Neural progenitor cell (in vitro differentiated cells): ENCODE measurements around the gene CCL4L2. TPM values are rescaled to one million over a fixed set of nuclear protein-coding genes. Genes with fewer than 3 reads are reported as not detected.
"Not testable (repeated sequence)": the region's sequence is repeated elsewhere in the genome, so short reads cannot be mapped to it uniquely, and the experiment has no call there.

Experiments used
- DNase-seq: peaks from one replicate; pipeline ENCODE4 v3.0.0-alpha.2; 2016; ENCODE audit warnings: low spot score
- H2AFZ ChIP-seq: fragments of 200-600 bp; sonication (generic); replicated peaks from 2 replicates; pipeline ENCODE4 v1.6.1; 2016; ENCODE audit warnings: antibody characterized with exemption
- H3F3A ChIP-seq: fragments of 200-600 bp; sonication (generic); 2 replicates; pipeline ENCODE4 v1.6.1; 2016; ENCODE audit warnings: antibody characterized with exemption, low read depth
- H3K27ac ChIP-seq: fragments of 200-600 bp; sonication (generic); 2 replicates; pipeline ENCODE4 v1.5.1; 2016; ENCODE audit warnings: mild to moderate bottlenecking
- H3K27me3 ChIP-seq: fragments of 200-600 bp; sonication (generic); 2 replicates; pipeline ENCODE4 v1.6.1; 2016; ENCODE audit warnings: mild to moderate bottlenecking, moderate library complexity
- H3K36me3 ChIP-seq: fragments of 200-600 bp; sonication (generic); 2 replicates; pipeline ENCODE4 v1.5.1; 2016
- H3K4me1 ChIP-seq: fragments of 200-600 bp; sonication (generic); 2 replicates; pipeline ENCODE4 v1.6.1; 2016; ENCODE audit warnings: mixed run types
- H3K4me2 ChIP-seq: fragments of 200-600 bp; sonication (generic); 2 replicates; pipeline ENCODE4 v1.6.1; 2016
- H3K4me3 ChIP-seq: fragments of 200-600 bp; sonication (generic); 2 replicates; pipeline ENCODE4 v1.5.1; 2016
- H3K79me2 ChIP-seq: fragments of 200-600 bp; sonication (generic); 2 replicates; pipeline ENCODE4 v1.6.1; 2016; ENCODE audit warnings: low read depth
- H3K9ac ChIP-seq: fragments of 200-600 bp; sonication (generic); 2 replicates; pipeline ENCODE4 v1.6.1; 2016
- H3K9me3 ChIP-seq: fragments of 200-600 bp; sonication (generic); 2 replicates; pipeline ENCODE4 v1.5.1; 2016; ENCODE audit warnings: low read depth
- H4K20me1 ChIP-seq: fragments of 200-600 bp; sonication (generic); 2 replicates; pipeline ENCODE4 v1.6.1; 2016; ENCODE audit warnings: low read depth
- H3K27ac Mint-ChIP-seq: 3 replicates; pipeline ENCODE4 v1.8.0; 2021; ENCODE audit warnings: mixed read lengths
- H3K27me3 Mint-ChIP-seq: 2 replicates; pipeline ENCODE4 v1.8.0; 2022; ENCODE audit warnings: low read depth, mild to moderate bottlenecking, inconsistent platforms, moderate library complexity, mixed read lengths; ENCODE audit not compliant: insufficient read depth
- H3K36me3 Mint-ChIP-seq: 3 replicates; pipeline ENCODE4 v1.8.0; 2021; ENCODE audit warnings: mixed read lengths
- H3K4me1 Mint-ChIP-seq: 3 replicates; pipeline ENCODE4 v1.8.0; 2021; ENCODE audit warnings: mixed read lengths
- H3K4me3 Mint-ChIP-seq: 3 replicates; pipeline ENCODE4 v1.8.0; 2021; ENCODE audit warnings: mild to moderate bottlenecking, moderate library complexity, mixed read lengths
- H3K9me3 Mint-ChIP-seq: 3 replicates; pipeline ENCODE4 v1.8.0; 2020; ENCODE audit warnings: mixed read lengths
- CTCF ChIP-seq: fragments of 200-600 bp; sonication (generic); IDR thresholded peaks from 2 replicates; pipeline ENCODE4 v1.5.1; 2017; ENCODE audit warnings: antibody characterized with exemption, mild to moderate bottlenecking
- EZH2 ChIP-seq: fragments of 200-600 bp; sonication (generic); IDR thresholded peaks from 2 replicates; pipeline ENCODE4 v1.6.1; 2017; ENCODE audit warnings: antibody characterized with exemption, mild to moderate bottlenecking, moderate library complexity
- EZH2phosphoT487 ChIP-seq: fragments of 200-600 bp; sonication (generic); IDR thresholded peaks from 2 replicates; pipeline ENCODE4 v1.6.1; 2017; ENCODE audit warnings: antibody characterized with exemption
- total RNA-seq: library from RNA; depleted of rRNA; stranded (reverse); fragments of >200 nt; gene quantifications from 2 replicates; pipeline ENCODE4 v1.2.3, GENCODE V29; 2015; ENCODE audit warnings: low replicate concordance

CCL4L2 gene
- total RNA-seq, 1 donor from 2014 or later: not detected

- DNase-seq: no peak
- Histone ChIP-seq H3K4me1 (peaks cover 5% of the 10 kb centered on the region), H3K9me3 (no peaks in the 10 kb centered on the region), H3K27me3 (peaks cover 14% of the 10 kb centered on the region), H4K20me1 (no peaks in the 10 kb centered on the region), H3K27ac (no peak overlapping the region), H3K79me2 (no peaks in the 10 kb centered on the region), H3K9ac (no peak overlapping the region), H3F3A (no peaks in the 10 kb centered on the region), H2AFZ (no peak overlapping the region), H3K36me3 (no peaks in the 10 kb centered on the region), H3K4me3 (no peak overlapping the region), H3K4me2 (no peak overlapping the region)
- Mint-ChIP-seq H3K36me3 (no peaks in the 10 kb centered on the region), H3K27ac (no peak overlapping the region), H3K9me3 (no peaks in the 10 kb centered on the region), H3K4me3 (no peak overlapping the region), H3K4me1 (peaks cover 7% of the 10 kb centered on the region), H3K27me3 (peaks cover 8% of the 10 kb centered on the region)
- TF ChIP-seq EZH2 (no peak), CTCF (no peak), EZH2phosphoT487 (no peak)
Measured at GRCh38 chr17:36193216-36193775, 17.6 kb upstream of the CCL4L2 start.

GRCh38 chr17:36194147-36194831 lies 16.6 kb upstream of the CCL4L2 start:
- H3K36me3 ChIP-seq, H2AFZ ChIP-seq, H3K9me3 Mint-ChIP-seq, H3K4me3 Mint-ChIP-seq, H3K9ac ChIP-seq, H3K27me3 Mint-ChIP-seq, H4K20me1 ChIP-seq, H3F3A ChIP-seq, H3K4me1 Mint-ChIP-seq, H3K4me3 ChIP-seq, DNase-seq, H3K36me3 Mint-ChIP-seq, H3K4me2 ChIP-seq, H3K27ac Mint-ChIP-seq, H3K27ac ChIP-seq, H3K4me1 ChIP-seq, H3K79me2 ChIP-seq, H3K9me3 ChIP-seq: not testable (repeated sequence)
- H3K27me3 ChIP-seq: peaks cover 14% of the 10 kb centered on the region

GRCh38 chr17:36194832-36195433 lies 15.9 kb upstream of the CCL4L2 start:
- H3F3A ChIP-seq, H3K27ac ChIP-seq, H3K4me1 Mint-ChIP-seq, H3K4me3 Mint-ChIP-seq, H2AFZ ChIP-seq, H3K79me2 ChIP-seq, H3K4me3 ChIP-seq, H3K36me3 ChIP-seq, H3K4me1 ChIP-seq, DNase-seq, H3K4me2 ChIP-seq, H3K27ac Mint-ChIP-seq, H3K27me3 Mint-ChIP-seq, H3K9me3 ChIP-seq, H3K9me3 Mint-ChIP-seq, H3K9ac ChIP-seq, H3K36me3 Mint-ChIP-seq, H4K20me1 ChIP-seq: not testable (repeated sequence)
- peaks cover 14% of the 10 kb centered on the region for H3K27me3 ChIP-seq

- H3K79me2 ChIP-seq: no peaks in the 10 kb centered on the region
- Mint-ChIP-seq H3K27me3 (peaks cover 8% of the 10 kb centered on the region), H3K4me1 (peaks cover 7% of the 10 kb centered on the region), H3K36me3 (no peaks in the 10 kb centered on the region), H3K9me3 (no peaks in the 10 kb centered on the region), H3K27ac (no peak overlapping the region), H3K4me3 (no peak overlapping the region)
- peaks cover 14% of the 10 kb centered on the region for H3K27me3 ChIP-seq
- peaks cover 5% of the 10 kb centered on the region for H3K4me1 ChIP-seq
- no peaks in the 10 kb centered on the region for H4K20me1 ChIP-seq
- no peaks in the 10 kb centered on the region for H3K9me3 ChIP-seq
- H3K4me3 ChIP-seq: no peak overlapping the region
- no peak overlapping the region for H3K27ac ChIP-seq
- H2AFZ ChIP-seq: peak overlapping the region; percentile 86
- H3K9ac ChIP-seq: no peak overlapping the region
- H3K4me2 ChIP-seq: no peak overlapping the region
- TF ChIP-seq EZH2 (no peak), EZH2phosphoT487 (no peak), CTCF (no peak)
- H3K36me3 ChIP-seq: no peaks in the 10 kb centered on the region
- DNase-seq: no peak
- no peaks in the 10 kb centered on the region for H3F3A ChIP-seq
Measured at GRCh38 chr17:36195434-36196130, 15.3 kb upstream of the CCL4L2 start.
